Measurements from ENCODE around the gene TMEM82.

TMEM82 gene

DNA sequence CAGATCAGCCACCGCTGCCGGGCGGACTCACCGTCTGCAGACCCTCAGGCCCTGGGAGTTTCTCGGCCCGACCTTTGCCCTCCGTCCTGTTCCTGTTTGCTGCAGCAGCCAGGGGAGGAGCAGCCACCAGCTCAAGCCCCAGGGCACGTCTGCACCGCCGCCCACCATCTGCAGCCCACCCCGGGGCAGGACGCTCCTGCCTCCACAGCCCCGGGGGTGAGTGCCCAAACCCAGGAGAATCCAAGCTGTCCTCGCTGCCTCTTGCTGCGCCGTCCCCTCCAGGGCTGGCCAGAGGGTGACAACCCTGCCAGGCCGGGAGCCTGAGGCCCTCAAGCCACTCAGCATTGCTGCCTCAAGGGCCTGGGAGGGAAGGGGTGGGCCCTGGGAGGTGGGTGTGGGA lies 7.4 kb upstream of the TMEM82 start:
- ChIA-PET CTCF (no interaction called here), POLR2A (no interaction called here)
- DNase-seq (ENCODE audit: extremely low spot score) = no peak
- no peak for TF ChIP-seq ZNF384 (IDR thresholded peaks at IDR 0.05)
- TF ChIP-seq, protein P1, sequence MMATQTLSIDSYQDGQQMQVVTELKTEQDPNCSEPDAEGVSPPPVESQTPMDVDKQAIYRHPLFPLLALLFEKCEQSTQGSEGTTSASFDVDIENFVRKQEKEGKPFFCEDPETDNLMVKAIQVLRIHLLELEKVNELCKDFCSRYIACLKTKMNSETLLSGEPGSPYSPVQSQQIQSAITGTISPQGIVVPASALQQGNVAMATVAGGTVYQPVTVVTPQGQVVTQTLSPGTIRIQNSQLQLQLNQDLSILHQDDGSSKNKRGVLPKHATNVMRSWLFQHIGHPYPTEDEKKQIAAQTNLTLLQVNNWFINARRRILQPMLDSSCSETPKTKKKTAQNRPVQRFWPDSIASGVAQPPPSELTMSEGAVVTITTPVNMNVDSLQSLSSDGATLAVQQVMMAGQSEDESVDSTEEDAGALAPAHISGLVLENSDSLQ (IDR thresholded peaks at IDR 0.05) = no peak
- TF ChIP-seq TARDBP (IDR thresholded peaks at IDR 0.05) = no peak
- TF ChIP-seq FOXA1 (IDR thresholded peaks at IDR 0.05) = no peak
- no peak for TF ChIP-seq LEF1 (IDR thresholded peaks at IDR 0.05; ENCODE audit: borderline replicate concordance)
- no peak for TF ChIP-seq L3MBTL2 (conservative IDR thresholded peaks at IDR 0.05)
- TF ChIP-seq NFRKB (IDR thresholded peaks at IDR 0.05) = no peak
- TF ChIP-seq HDGF (IDR thresholded peaks at IDR 0.05; ENCODE audit: borderline replicate concordance) = no peak
- no peak for TF ChIP-seq BHLHE40 (IDR thresholded peaks at IDR 0.05; ENCODE audit: borderline replicate concordance)
- TF ChIP-seq FOXM1 (IDR thresholded peaks at IDR 0.05; ENCODE audit: borderline replicate concordance) = no peak

DNA sequence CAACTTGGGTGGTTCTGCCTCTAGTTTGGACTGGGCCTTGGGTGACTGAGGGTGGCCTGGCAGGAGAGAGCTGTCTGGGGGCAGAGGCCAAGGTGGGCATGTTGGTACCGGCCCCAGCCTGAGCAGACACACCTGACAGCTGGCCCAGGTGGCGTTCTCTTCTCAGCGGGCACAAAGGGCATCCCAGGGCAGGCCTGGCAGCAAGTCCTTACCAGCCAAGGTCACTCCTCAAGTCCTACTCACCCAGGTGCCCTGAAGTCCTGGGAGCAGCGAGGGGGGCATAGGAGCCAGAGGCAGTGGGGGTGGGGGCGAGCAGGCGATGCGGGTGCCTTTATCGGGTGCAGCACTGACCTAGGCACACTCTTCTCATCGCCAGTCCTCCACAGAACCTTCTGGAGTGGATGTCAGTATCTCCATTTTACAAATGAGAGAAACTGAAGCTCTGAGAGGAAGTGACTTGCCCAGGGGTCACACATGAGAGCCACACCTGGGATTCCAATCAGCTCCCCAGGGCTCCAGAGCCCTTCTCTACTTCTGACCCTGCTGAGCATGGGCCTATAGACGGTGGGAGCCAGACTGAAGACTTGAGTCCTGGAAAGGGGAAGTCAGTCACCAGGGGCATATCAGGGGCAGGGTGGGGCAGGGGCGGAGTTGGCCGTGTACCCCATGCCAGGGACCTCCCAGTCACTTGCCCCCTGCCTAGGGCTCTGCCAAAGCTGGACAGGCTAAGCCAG lies 6.8 kb upstream of the TMEM82 start:
- no peak for DNase-seq (ENCODE audit: extremely low spot score)
- POLR2A ChIA-PET = no interaction called here
- CTCF ChIA-PET = no interaction called here
- no peak for TF ChIP-seq BHLHE40 (IDR thresholded peaks at IDR 0.05; ENCODE audit: borderline replicate concordance)
- no peak for TF ChIP-seq NFRKB (IDR thresholded peaks at IDR 0.05)
- TF ChIP-seq ZNF384 (IDR thresholded peaks at IDR 0.05) = no peak
- TF ChIP-seq L3MBTL2 (conservative IDR thresholded peaks at IDR 0.05) = no peak
- no peak for TF ChIP-seq FOXM1 (IDR thresholded peaks at IDR 0.05; ENCODE audit: borderline replicate concordance)
- no peak for TF ChIP-seq LEF1 (IDR thresholded peaks at IDR 0.05; ENCODE audit: borderline replicate concordance)
- no peak for TF ChIP-seq CTBP1 (IDR thresholded peaks at IDR 0.05; ENCODE audit: borderline replicate concordance)
- no peak for TF ChIP-seq FOXK2 (IDR thresholded peaks at IDR 0.05)

DNA sequence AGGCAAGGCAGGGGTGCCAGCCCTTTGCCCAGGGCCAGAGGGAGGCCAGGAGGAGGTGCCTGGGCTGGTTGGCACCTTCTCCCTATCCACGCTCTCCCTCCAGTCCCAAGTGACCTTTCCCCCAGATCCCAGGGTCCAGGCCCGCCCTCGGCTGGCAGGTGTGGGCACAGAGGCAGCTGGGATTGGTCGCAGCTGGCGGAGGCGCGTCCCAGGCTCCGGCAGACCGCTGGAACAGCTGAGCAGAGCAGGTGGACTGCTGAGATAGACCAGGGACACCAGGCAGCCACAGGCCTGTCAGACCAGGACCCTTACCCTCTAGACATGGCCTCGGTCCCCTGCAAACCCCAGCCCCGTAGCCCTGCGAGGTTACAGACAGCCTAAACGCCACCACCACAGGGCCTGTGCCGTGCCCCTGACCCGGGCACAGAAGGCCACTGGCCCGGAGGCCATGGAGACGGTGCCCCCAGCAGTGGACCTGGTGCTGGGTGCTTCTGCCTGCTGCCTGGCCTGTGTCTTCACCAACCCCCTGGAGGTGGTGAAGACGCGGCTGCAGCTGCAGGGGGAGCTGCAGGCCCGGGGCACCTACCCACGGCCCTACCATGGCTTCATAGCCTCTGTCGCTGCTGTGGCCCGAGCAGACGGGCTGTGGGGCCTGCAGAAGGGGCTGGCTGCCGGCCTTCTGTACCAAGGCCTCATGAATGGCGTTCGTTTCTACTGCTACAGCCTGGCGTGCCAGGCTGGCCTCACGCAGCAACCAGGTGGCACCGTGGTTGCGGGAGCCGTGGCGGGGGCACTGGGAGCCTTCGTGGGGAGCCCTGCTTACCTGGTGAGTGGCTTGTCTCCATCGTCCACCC lies 6.0 kb upstream of the TMEM82 start, which contains the start of gene SLC25A34:
TSS of gene SLC25A34 (plus strand) at position 221 of the 854 bp plus-strand sequence. CDS start at position 449, 228 bp downstream.
- no peak for DNase-seq (ENCODE audit: extremely low spot score)
- POLR2A ChIA-PET = no interaction called here
- no peak for TF ChIP-seq ARNT (IDR thresholded peaks at IDR 0.05)
- CTCF ChIA-PET = interaction anchor here (0.7 kb wide), 1 partner anchor 15 kb away, joined by 4 read pairs; no protein-coding TSS in a partner anchor

DNA sequence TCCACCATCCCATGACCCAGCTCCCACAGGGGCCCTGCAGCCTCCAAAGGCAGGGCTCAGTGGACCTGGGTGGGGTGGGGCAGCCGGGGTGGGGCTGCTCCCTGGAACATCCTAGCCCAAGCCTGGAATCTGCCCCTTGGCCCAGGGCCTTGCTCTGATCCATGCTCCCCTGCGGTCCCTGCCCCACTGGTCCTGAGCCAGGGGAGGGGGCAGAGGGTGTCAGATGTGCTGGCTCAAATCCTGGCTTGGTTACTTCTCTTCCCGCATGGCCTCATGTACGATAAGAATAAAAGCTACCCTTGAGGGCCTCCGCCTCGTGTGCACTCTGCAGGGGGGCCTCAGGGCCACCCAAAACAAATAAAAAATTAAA lies 5.4 kb upstream of the TMEM82 start:
- DNase-seq (ENCODE audit: extremely low spot score) = no peak
- ChIA-PET CTCF (interaction anchor here (0.7 to 0.8 kb wide), 2 partner anchors 15 to 20 kb away, joined by 3 to 4 read pairs; no protein-coding TSS in a partner anchor), POLR2A (interaction anchor here (0.9 kb wide), 1 partner anchor 134 kb away, joined by 4 read pairs; no protein-coding TSS in a partner anchor)
- TF ChIP-seq BHLHE40 (IDR thresholded peaks at IDR 0.05; ENCODE audit: borderline replicate concordance) = no peak

DNA sequence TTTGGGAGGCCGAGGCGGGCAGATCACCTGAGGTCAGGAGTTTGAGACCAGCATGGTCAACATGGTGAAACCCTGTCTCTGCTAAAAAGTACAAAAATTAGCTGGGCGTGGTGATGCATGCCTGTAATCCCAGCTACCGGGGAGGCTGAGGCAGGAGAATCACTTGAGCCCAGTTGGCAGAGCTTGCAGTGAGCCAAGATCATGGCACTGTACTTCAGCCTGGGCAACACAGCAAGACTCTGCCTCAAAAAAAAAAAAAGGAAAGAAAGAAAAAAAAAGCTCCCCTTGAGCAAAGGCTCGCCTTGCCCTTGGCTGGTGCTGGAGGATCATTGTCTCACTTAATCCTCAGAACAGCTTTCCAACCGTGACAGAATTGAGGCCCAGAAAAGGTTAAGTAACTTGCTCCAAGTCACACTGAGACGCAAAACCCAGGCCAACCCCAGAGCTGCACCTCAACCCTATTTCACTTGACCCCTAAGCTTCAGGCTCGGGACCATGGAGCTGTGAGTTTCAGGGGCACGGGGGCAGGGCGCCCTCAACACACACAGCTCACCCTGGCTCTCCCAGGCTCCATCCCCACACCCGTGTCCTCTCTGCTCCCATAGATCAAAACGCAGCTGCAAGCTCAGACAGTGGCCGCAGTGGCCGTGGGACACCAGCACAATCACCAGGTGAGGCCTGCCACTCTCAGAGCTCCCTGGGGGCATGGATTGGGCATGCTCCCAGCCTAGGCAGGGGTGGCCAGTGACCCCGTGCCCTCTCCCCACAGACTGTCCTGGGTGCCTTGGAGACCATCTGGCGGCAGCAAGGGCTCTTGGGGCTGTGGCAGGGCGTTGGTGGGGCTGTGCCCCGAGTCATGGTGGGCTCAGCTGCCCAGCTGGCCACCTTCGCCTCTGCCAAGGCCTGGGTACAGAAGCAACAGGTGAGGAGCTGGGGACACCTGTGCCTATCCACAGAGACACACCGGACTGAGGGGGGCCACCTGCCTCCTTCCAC lies 4.7 kb upstream of the TMEM82 start:
- DNase-seq (ENCODE audit: extremely low spot score) = no peak
- TF ChIP-seq ARNT (IDR thresholded peaks at IDR 0.05) = no peak
- TF ChIP-seq CTBP1 (IDR thresholded peaks at IDR 0.05; ENCODE audit: borderline replicate concordance) = no peak
- TF ChIP-seq FOXM1 (IDR thresholded peaks at IDR 0.05; ENCODE audit: borderline replicate concordance) = no peak
- no peak for TF ChIP-seq L3MBTL2 (conservative IDR thresholded peaks at IDR 0.05)
- no peak for TF ChIP-seq LEF1 (IDR thresholded peaks at IDR 0.05; ENCODE audit: borderline replicate concordance)
- no peak for TF ChIP-seq ELF4 (IDR thresholded peaks at IDR 0.05)
- TF ChIP-seq SP1 (IDR thresholded peaks at IDR 0.05) = no peak
- no peak for TF ChIP-seq SUZ12 (IDR thresholded peaks at IDR 0.05)
- TF ChIP-seq FOXA1 (IDR thresholded peaks at IDR 0.05) = no peak
- no peak for TF ChIP-seq TARDBP (IDR thresholded peaks at IDR 0.05)
- ChIA-PET CTCF (interaction anchor here (0.7 to 0.8 kb wide), 3 partner anchors 16 to 141 kb away, joined by 3 to 4 read pairs (median 3); no protein-coding TSS in a partner anchor), POLR2A (interaction anchor here (0.9 kb wide), 1 partner anchor 134 kb away, joined by 4 read pairs; no protein-coding TSS in a partner anchor)

DNA sequence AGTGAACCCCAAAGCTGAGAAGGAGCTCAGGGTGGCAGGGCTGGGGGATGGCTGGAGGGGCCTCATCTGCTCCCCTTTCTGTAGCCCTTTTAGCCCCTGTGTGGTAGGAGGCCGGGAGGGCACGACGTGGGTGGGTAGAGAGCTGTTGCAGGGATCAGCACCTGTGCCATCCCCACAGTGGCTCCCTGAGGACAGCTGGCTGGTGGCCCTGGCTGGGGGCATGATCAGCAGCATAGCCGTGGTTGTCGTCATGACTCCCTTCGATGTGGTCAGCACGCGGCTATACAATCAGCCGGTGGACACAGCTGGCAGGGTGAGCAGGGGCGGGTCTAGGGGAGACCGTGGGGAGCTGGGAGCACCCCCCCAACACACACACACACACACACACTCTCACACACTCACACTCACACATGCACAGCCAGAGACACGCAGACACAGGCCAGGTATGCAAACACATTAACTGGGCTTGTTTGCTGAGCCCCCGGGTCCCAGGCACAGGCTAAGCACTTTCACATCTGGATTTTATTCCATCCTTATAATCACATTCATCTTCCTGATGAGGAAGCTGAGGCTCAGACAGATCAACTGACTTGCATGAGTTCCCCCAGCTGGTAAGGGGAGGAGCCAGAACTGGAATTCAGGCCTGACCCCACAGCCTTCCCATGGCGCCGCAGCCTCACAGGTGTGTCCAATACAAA lies 3.7 kb upstream of the TMEM82 start:
- ChIA-PET POLR2A (no interaction called here), CTCF (no interaction called here)
- TF ChIP-seq, protein P1 (IDR thresholded peaks at IDR 0.05) = no peak
- TF ChIP-seq NFRKB (IDR thresholded peaks at IDR 0.05) (no peak), TARDBP (IDR thresholded peaks at IDR 0.05) (no peak)
- no peak for DNase-seq (ENCODE audit: extremely low spot score)

Measured in HEK293T (cell line).